ENCODE measurements around the gene TRIML2.

The TRIML2 gene, protein sequence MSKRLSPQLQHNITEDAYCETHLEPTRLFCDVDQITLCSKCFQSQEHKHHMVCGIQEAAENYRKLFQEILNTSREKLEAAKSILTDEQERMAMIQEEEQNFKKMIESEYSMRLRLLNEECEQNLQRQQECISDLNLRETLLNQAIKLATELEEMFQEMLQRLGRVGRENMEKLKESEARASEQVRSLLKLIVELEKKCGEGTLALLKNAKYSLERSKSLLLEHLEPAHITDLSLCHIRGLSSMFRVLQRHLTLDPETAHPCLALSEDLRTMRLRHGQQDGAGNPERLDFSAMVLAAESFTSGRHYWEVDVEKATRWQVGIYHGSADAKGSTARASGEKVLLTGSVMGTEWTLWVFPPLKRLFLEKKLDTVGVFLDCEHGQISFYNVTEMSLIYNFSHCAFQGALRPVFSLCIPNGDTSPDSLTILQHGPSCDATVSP

DNA sequence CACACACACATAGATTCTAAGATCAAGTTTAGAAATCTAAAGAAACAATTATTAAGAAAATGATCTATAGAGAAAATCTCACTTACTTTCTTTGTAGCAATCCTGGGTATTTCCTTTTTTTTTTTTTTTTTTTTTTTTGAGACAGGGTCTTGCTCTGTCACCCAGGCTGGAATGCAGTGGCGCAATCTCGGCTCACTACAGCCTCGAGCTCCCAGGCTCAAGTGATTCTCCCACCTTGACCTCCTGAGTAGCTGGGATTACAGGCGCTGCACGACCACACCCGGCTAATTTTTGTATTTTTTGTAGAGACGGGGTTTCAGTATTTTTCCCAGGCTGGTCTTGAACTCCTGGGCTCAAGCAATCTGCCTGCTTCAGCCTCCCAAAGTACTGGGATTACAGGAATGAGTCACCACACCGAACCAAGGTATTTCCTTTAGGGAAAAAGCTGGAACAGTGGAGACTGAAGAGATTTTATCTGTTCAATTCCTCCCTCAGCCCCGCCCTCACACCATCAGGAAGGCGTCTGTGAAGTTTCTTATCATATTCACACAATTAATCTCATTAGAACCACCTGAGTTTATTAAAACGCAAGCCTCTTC lies at the start of gene TRIML2:
TSS of gene TRIML2 (minus strand) at position 447 of the 599 bp plus-strand sequence. CDS start 4,235 bp downstream, outside the sequence.
- no peak for DNase-seq

DNA sequence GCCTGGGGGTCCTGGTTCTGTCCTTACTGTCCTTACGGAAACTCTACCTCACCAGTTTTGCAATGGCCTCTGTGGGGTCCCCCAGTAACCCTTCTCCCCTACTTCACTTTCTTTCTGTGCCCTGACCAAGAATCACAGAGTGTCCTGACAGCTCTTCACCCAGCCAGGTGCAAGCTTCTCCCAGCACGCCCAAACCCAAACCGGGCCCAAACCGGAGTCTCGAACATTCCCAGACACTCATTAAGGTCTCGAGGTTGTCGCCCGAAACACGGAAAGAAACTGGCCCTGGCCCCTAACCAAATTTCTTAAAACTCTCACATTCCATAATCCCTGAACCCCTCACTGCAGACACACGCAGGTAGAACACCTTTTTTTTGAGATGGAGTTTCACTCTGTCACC lies 48.9 kb upstream of the TRIML2 start:
- no peak for DNase-seq

DNA sequence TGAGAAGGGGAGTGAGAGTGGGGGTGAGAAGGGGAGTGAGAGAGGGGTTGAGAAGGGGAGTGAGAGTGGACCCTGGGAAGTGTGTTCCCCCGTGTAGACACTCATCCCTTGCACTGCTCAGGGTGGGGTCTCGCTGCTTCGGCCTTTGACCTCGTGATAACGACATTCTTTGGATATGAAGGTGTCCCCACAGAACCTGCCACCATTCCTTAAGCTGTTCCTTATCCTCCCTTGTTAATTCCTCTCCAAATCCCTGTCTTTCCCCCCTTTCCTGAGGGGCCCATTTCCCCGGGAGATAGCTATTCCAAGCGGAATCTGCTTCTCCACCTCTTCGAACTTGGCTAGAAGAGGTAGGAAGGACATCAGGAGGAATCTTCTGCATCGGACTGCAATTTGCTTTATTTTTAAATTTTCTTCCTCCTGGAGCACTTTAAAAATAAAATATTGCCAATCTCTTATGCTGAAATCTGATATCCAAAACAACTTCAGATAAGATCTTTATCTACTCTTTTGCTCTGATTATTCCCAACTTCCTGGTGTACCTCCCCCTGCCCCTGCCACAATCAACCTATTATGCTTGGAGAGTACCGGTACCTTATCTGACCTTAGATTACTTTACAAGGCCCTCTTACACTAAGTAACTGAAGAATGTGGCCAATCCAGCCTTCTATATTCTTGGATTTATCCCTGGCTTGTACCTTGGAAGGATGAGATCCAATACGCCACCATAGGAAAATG lies 45.4 kb upstream of the TRIML2 start:
- DNase-seq, result no peak

- no peak for DNase-seq
Observed at GRCh38 chr4:188147776-188148175, 38.4 kb upstream of the TRIML2 start.

DNA sequence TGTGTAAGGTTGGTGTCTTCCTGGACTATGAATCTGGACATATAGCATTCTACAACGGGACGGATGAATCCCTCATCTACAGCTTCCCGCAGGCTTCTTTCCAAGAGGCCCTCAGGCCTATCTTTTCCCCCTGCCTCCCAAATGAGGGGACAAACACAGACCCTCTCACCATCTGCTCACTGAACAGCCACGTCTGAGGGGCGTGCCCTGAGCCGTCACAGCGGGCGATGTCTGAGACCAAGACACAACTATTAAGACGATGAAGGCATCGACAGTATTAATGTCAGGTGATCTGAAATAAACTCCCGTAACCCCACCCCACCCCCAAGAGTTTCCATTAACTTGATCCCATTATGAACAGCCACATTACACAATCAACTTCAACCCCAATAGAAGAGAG lies 37.8 kb upstream of the TRIML2 start:
- no peak for DNase-seq

- no peak for DNase-seq
Observed at GRCh38 chr4:188146618-188147017, 37.2 kb upstream of the TRIML2 start.

DNA sequence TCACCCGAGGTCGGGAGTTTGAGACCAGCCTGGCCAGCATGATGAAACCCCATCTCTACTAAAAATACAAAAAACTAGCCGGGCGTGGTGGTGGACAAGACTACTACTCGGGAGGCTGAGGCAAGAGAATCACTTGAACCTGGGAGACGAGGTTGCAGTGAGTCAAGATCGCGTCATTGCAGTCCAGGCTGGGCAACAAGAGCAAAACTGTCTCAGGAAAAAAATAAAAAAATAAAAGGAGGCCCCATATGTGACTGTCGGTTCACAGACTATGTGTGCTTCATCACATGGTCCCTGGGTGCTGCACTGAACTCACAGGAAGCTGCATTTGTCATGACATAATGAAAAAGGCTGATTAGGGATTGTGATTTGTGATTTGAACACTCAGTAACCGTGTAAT lies 36.2 kb upstream of the TRIML2 start:
- DNase-seq, result no peak

- no peak for DNase-seq
Observed at GRCh38 chr4:188143731-188144130, 34.3 kb upstream of the TRIML2 start.

- DNase-seq, result no peak
Observed at GRCh38 chr4:188139671-188140070, 30.3 kb upstream of the TRIML2 start.

DNA sequence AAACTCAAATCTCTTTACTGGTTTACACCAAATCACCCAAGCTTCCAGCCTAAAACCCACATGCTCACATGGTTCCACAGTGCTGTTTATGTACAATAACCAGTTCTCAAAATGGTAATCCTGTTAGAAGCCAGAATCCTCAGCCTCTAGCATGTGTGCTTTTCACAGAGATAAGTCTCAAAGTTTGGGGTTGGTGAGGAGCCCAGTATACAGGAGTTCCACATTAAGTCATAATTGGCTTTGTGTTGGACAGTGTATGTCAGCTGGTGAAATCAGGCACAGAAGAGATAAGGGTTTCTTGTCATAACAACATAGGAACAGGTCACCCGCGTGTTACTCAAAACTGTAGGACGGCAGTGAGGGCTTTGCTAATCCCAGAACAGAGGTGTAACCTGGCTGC lies 29.7 kb upstream of the TRIML2 start, which contains the start of gene TRIML1:
TSS of gene TRIML1 (plus strand) at position 301 of the 400 bp plus-strand sequence. CDS start 118 bp downstream, outside the sequence.
- no peak for DNase-seq

DNA sequence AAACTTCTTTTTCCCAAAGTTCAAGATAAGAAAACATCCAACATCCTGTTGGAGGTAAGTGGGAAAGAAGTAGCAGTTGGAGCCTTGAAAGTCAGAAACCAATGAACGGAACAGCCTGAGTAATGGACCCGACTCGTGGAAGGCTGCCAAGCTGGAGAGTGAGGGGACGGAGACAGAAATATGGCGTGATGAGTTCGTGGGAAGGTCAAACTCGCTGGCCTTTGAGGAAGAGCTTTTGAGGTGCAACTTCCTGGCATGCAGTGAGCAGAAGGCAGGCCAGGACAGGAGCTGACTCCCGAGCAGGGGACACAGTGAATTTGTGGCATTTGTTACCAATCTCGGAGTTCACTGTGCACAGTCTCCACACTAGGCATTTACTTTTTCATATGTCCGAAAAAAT lies 28.8 kb upstream of the TRIML2 start:
- no peak for DNase-seq

DNA sequence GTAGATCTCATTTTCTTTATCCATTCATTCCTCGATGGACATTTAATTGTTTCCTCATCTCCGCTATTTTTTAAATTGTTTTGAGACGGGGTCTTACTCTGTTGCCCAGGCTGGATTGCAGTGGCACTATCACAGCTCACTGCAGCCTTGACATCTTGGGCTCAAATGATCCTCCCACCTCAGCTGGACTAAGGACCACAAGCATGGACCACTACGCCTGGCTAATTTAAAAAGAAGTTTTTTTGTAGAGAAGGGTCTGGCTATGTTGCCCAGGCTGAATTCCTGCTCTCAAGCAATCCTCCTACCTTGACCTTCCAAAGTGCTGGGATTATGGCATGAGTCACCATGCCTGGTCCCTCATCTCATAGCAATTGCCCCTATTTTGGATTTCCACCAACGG lies 22.8 kb upstream of the TRIML2 start:
- DNase-seq, result no peak

DNA sequence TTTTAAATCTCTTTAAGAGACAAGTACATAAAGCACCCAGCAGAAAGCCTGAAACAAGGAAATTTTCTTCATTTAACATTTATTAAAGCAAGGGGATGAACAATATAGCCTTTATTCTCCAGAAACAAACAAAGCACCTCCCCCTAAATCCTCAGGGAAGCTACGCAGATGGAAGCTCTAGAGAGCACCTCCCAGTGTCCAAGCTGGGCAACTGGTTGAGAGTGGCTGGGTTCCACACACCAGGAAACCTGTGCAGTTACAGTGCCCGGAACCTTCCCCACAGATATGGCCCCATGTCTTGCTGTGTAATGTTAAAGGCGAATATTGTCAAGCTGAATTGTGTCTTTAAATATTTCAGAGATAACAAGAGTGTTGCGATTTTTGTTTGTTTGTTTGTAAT lies 21.0 kb upstream of the TRIML2 start:
- DNase-seq, result no peak

DNA sequence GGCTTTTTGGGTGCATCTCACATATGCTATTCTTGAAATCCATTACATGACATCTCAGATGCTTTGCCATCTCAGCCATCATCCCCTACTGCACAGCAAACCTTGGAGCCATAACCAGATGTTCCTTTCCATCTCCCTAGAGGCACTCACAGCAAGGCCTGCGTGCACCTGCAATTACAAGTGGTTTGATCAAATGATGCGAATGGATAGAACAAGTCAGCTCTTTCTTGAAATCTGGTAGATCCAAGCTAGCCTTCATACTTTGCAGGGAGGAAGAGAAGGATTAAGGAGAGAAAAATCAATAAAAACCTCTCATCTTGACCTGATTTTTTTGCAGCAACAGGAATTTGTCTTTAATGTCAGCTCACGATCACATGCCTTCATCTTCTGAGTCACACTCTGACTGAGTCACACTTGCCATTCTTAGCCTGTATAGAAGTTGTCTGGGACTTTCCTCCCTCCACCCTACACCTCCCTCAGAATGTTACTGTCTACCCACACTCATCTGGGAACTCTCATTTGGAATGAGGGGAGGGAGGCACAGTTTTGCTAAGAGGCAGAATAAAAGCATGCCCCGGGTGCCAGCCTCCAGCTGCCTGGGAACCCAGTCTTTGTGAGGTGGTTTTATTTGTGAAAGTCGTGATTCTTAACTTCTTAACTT lies 17.9 kb upstream of the TRIML2 start:
- no peak for DNase-seq

GRCh38 chr4:188121530-188121929 lies 12.1 kb upstream of the TRIML2 start:
- no peak for DNase-seq

- no peak for DNase-seq
Observed at GRCh38 chr4:188117631-188118324, 8.4 kb upstream of the TRIML2 start.

DNA sequence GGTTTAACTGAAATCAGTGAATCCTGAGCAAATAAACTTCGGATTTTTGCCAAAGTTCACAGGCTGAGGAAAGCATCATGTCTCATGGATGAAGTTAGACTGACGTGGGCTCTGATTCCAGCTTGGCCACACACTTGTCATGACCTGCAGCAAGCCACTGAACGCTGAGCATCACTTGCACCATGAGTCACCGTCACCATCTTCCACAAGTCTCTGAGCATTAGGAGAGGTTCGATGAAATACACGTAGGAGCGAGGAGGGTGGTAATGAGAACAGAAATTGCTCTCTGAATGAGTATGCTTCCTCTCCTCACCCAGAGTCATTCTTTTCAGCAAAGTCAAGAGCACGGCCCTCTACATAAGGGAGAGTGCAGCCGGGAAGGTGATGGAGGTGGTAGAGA lies 3.8 kb upstream of the TRIML2 start:
- DNase-seq, result no peak

DNA sequence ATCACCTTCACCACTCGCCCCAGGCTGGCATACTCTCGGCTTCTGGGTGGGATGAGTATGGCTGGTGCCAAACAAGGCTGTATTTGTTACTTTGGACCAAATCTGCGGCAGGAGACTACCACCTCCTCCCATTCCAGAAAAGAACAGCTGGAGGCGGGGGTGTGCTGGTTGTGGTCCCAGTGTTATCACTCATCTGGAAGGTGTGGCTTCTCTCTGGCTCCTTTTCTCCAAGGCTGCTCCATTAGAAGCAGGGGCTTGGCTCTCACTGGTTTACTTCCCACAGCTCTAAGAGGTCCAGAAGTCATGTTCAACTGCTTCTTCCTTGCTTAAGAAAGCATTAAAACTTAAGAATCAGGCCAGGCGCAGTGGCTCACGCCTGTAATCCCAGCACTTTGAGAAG lies 2.6 kb upstream of the TRIML2 start:
- DNase-seq, result no peak

GRCh38 chr4:188110741-188111471 lies 1.5 kb upstream of the TRIML2 start:
- no peak for DNase-seq

GRCh38 chr4:188110036-188110435 lies 633 bp upstream of the TRIML2 start:
- no peak for DNase-seq

DNA sequence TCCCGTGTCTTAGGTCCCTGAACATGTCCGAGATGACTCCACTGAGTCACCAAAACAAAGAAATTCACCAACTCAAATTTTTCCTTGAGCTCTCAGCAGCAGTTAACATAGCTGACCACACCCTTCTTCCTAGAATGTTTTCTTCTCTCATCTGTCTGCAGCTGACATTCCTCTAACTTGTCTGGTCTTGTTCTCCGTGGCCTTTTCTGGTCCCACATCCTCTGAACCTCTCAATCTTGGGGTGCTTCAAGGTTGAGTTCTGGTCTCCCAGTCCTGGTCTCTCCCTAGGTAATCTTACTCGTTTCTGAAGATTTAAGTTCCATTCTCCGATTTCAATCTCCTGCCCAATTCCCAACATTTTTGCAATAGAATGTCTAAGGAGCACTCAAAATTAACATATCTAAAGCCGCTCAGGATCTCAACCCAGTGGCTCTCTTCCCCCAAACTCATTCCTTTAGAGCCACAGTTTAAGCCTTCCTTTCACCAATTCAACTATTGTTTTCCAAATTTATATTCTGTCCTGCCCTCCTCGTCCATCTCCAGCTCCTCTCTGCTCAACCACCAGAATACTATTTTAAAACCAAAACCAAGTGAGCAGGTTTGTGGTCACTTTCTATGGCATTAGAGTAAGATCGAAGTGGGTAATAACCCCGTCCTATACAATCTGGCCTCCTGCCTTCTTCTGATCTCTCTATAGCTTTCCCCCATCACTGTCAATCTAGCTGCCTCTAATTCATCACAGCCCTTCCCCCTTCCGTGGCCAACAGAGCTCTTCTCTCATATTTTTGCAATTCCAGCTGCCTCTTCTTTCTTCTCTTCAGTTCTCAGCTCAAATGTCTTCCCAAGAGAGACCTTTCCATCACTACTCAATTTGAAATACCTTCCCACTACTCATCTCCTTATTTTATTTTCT lies 1.2 kb downstream of the TRIML2 start:
- no peak for DNase-seq
